Omental fat pad (tissue), 4 donors: Measurements from ENCODE around the gene CNKSR3. TPM values are rescaled to one million over a fixed set of nuclear protein-coding genes. Genes with fewer than 3 reads are reported as not detected.

Experiments
- ATAC-seq: fragments of 150-250 bp; one replicate; pipeline ENCODE4 v1.9.1; 2016; ENCODE audit warnings: mild to moderate bottlenecking, moderate library complexity; ENCODE audit not compliant: low FRiP score
- DNase-seq: peaks from one replicate; pipeline ENCODE4 v3.0.0-alpha.2; 2019; ENCODE audit warnings: low spot score
- total RNA-seq, 4 donors: library from RNA; depleted of rRNA; stranded (reverse); fragments of >200 nt; gene quantifications; one replicate each; pipeline ENCODE4 v1.1.0, GENCODE V29; 2016
- TF ChIP-seq, protein P1 (sequence below), 3 donors: fragments of 450-650 bp; IDR thresholded peaks; one replicate each; pipeline ENCODE4 v1.5.1; 2016 to 2017; ENCODE audit warnings: antibody characterized with exemption in 3 of 3, mild to moderate bottlenecking in 3 of 3, moderate library complexity in 2 of 3

The CNKSR3 gene
- total RNA-seq, 4 donors from 2014 or later = 3.9 to 13.8 (median 5.5) TPM

DNA sequence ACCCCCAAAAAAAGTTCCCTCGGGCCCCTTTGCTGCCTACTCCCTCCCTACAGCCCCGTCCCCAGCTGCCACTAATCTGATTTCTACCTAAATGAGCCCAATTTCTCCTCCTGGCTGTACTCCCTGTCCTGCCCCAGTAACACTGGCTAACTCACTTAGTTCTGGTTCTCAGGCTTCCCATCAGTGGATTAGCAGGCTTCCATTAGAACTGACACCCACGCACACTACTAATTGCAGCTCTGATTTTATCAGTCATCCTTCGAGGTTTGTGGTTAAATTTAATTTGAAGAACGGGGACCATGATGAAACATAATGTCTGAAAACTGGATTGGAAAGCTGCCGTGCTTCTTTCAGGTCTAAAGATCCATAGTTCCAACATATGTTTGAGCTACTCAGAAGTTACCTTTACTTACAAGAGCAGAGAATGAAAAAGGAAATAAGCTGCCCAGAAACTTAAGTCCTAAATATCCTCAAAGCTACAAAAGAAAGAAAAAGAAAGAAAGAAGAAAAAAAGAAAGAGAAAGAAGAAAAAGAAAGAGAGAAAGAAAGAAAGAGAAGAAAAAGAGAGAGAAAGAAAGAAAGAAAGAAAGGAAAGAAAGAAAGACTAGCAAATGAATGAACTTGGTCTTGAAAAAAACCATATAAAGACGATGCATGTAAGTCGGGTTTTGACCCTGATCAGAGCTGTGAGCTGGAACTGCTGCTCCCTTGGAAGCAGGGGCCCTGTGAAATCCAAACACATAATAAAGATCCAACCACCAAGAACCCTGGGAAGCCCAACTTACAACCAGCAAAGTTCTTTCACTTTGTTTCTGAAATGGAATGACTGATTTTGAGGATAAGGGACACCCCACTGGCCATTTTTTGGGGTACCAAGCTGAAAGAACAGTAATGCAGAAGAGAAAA lies 51.7 kb downstream of the CNKSR3 start:
- TF ChIP-seq, protein P1, sequence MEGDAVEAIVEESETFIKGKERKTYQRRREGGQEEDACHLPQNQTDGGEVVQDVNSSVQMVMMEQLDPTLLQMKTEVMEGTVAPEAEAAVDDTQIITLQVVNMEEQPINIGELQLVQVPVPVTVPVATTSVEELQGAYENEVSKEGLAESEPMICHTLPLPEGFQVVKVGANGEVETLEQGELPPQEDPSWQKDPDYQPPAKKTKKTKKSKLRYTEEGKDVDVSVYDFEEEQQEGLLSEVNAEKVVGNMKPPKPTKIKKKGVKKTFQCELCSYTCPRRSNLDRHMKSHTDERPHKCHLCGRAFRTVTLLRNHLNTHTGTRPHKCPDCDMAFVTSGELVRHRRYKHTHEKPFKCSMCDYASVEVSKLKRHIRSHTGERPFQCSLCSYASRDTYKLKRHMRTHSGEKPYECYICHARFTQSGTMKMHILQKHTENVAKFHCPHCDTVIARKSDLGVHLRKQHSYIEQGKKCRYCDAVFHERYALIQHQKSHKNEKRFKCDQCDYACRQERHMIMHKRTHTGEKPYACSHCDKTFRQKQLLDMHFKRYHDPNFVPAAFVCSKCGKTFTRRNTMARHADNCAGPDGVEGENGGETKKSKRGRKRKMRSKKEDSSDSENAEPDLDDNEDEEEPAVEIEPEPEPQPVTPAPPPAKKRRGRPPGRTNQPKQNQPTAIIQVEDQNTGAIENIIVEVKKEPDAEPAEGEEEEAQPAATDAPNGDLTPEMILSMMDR (IDR thresholded peaks at IDR 0.05) = no peak
- no peak for ATAC-seq
- DNase-seq = no peak

DNA sequence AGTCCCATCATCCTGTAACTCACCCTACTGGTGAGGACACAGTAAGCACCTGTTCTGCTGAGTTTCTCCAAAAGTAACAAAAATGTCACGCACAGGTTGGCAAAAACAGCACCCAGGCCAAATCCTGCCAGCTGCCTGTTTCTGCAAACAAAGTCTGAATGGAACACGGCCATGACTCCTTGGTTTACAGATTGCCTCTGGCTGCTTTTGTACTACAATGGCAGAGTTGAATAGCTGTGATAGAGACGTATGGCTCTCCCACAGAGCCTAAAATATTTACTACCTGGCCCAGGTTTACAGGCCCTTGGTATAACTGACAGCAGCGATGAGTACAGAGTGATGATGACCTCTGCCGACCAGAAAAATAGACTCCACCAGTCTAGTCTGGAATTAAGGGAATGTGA lies 52.6 kb downstream of the CNKSR3 start:
- TF ChIP-seq, protein P1 (IDR thresholded peaks at IDR 0.05) = no peak
- ATAC-seq = no peak
- DNase-seq = no peak

DNA sequence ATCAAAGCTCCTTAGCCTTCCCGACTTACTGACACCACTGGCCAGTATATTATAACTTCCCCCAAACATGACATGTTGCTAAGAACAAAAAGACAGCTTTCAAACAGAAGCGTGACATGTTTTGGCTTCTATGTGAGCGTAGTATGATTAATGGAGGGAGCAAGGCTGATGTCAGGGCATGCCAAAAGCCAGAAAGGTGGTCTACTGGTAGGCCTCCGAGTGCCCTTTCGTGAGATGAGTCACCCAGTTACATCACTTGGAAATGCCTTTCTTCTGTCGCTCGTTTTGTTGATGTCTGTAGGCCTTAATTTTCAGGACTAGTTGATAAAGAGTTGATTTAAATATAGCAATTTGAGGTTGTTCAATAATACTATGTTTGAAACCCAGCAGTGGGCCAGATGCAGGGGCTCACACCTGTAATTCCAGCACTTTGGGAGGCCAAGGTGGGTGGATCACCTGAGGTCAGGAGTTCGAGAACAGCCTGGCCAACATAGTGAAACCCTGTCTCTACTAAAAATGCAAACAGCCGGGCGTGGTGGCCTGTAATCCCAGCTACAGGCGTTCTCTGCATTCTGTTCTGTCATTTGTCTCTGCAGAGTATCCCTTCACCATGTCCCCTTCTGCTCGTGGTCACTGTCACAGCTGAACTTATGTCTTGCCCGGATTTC lies 53.3 kb downstream of the CNKSR3 start:
- ATAC-seq = no peak
- TF ChIP-seq, protein P1 (IDR thresholded peaks at IDR 0.05) = no peak
- DNase-seq = no peak

DNA sequence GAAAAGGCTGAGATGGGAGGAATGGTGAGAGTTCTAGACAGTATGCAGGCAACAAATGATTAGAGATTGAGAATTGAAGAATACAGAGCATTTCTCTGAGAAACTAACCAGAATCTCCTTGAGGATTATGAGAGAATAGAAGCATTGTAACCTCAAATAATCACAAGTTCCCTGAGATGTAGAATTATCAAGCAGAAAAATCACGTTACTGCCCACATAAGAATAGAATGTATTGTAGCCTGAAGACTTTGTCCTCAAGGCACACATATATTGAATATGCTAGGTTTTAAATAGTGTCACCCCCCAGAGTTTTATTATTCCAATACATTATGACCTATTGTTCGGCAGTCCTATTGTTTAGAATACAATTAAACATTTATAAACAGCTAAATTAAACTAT lies 57.2 kb downstream of the CNKSR3 start:
- TF ChIP-seq, protein P1 (IDR thresholded peaks at IDR 0.05) = no peak
- ATAC-seq (no peak), DNase-seq (no peak)

DNA sequence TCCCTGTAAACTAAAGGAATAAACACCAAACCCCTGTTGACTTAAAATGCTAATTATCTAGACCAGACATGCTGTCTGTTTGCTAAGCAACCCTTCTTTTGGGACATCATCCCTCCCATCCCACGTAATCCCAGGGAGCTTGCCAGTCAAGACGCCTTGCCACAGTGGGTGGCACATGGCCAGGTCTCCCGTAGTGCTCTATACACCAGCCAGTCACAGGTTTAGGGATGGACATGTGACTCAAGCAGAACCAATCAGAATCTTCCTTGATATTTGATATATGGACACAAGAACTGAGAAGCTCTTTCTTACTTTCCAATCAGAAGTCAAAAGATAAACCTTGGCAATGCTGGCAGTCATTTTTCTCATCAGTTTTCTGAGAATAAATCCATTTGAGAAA lies 60.0 kb downstream of the CNKSR3 start:
- TF ChIP-seq, protein P1 (IDR thresholded peaks at IDR 0.05) = no peak
- ATAC-seq (no peak), DNase-seq (no peak)

DNA sequence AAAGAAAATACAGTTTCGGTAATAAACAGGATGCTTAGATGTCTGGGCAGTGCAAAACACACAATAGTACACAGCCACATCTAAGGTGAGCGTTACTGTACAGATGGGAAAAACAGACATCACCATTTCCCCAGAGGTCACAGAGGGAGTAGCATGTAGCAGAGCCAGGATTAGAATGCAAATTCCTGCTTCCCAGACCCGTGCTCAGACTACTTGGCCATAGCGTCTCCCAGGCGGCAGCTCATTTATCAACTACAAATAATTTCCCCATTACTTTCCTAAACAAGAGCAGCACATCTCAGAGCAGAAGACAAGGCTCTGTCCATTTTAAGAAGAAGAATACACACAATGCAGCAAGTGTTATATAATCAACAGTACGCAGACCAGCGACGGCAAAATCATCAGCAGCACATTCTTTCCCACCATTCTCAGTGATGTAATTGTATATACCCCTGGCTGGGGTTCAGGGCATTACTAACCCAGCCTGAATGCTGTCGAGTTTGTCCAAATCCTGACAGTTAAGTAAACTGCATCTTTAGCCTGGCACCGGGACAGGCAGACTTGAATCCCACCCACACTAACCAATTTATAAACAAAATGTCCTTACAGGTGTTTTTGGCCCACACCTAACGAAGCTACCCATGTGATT lies 61.9 kb downstream of the CNKSR3 start:
- ATAC-seq = peak; percentile 85
- TF ChIP-seq, protein P1 (IDR thresholded peaks at IDR 0.05) = no peak
- DNase-seq = no peak
